ENCODE data around the gene BEND3. TPM values are rescaled to one million over a fixed set of nuclear protein-coding genes. Genes with fewer than 3 reads are reported as not detected.

Gene BEND3
- total and polyA plus RNA-seq, 2 experiments from 2014 or later = 9.2 to 33.7 TPM

DNA sequence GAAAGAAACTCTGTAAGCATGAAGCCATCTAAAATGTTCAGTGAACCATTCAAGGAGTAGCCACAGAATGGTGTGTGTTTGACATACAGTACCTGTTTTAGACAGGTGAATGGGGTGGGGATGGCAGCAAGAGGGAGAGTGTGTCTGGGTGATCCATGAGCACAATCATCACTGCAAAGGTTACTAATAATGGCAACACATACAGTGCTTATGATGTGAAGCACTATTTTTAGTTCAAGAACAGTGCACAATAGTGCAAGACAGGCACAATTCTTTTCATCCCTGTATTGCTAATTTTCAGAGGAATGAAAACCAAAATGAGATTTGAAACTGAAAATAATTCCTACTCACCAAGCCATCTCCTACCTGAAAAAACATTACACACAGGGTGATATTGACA, 14.1 kb downstream of the BEND3 start:
- ATAC-seq (no peak), DNase-seq (ENCODE audit: low spot score) (no peak)
- H3K4me3 ChIP-seq = no peak overlapping the region
- H2AFZ ChIP-seq = no peak overlapping the region
- H3K79me2 ChIP-seq (replicated peaks; ENCODE audit: insufficient read depth) = peaks cover 57% of the 10 kb centered on the region
- H3K27ac ChIP-seq (ENCODE audit: low read depth) = 0 out of 2 replicates have a peak overlapping the region, but pooled peaks have one; percentile 89
- H3K36me3 Mint-ChIP-seq (ENCODE audit: low read depth) = peaks cover 41% of the 10 kb centered on the region; the same call in 2 of the 3 replicates
- H3K27me3 Mint-ChIP-seq (ENCODE audit: insufficient read depth, low read depth, poor library complexity) = peaks cover 7% of the 10 kb centered on the region
- peaks cover 38% of the 10 kb centered on the region for H3K4me1 ChIP-seq (ENCODE audit: insufficient read depth)
- no peak overlapping the region for H3K4me2 ChIP-seq
- TF ChIP-seq, protein P1, sequence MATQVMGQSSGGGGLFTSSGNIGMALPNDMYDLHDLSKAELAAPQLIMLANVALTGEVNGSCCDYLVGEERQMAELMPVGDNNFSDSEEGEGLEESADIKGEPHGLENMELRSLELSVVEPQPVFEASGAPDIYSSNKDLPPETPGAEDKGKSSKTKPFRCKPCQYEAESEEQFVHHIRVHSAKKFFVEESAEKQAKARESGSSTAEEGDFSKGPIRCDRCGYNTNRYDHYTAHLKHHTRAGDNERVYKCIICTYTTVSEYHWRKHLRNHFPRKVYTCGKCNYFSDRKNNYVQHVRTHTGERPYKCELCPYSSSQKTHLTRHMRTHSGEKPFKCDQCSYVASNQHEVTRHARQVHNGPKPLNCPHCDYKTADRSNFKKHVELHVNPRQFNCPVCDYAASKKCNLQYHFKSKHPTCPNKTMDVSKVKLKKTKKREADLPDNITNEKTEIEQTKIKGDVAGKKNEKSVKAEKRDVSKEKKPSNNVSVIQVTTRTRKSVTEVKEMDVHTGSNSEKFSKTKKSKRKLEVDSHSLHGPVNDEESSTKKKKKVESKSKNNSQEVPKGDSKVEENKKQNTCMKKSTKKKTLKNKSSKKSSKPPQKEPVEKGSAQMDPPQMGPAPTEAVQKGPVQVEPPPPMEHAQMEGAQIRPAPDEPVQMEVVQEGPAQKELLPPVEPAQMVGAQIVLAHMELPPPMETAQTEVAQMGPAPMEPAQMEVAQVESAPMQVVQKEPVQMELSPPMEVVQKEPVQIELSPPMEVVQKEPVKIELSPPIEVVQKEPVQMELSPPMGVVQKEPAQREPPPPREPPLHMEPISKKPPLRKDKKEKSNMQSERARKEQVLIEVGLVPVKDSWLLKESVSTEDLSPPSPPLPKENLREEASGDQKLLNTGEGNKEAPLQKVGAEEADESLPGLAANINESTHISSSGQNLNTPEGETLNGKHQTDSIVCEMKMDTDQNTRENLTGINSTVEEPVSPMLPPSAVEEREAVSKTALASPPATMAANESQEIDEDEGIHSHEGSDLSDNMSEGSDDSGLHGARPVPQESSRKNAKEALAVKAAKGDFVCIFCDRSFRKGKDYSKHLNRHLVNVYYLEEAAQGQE (IDR thresholded peaks at IDR 0.05; ENCODE audit: unreplicated experiment) = no peak
- TF ChIP-seq EZH2phosphoT487 (IDR thresholded peaks at IDR 0.05; ENCODE audit: unreplicated experiment) (no peak), ZNF331 (CRISPR knock-in tag; IDR thresholded peaks at IDR 0.05; ENCODE audit: low read depth) (no peak), NANOG (IDR thresholded peaks at IDR 0.05; ENCODE audit: borderline replicate concordance) (no peak), EZH2 (IDR thresholded peaks at IDR 0.05; ENCODE audit: low read depth, unreplicated experiment) (no peak), STAT1 (IDR thresholded peaks at IDR 0.05; ENCODE audit: unreplicated experiment) (no peak), CREB1 (CRISPR knock-in tag; IDR thresholded peaks at IDR 0.05; ENCODE audit: low read depth) (no peak), POLR2AphosphoS5 (IDR thresholded peaks at IDR 0.05; ENCODE audit: low read depth) (no peak), JUNB (IDR thresholded peaks at IDR 0.05; ENCODE audit: unreplicated experiment) (no peak), ZNF114 (CRISPR knock-in tag; IDR thresholded peaks at IDR 0.05) (no peak)
- TF ChIP-seq, protein P2, sequence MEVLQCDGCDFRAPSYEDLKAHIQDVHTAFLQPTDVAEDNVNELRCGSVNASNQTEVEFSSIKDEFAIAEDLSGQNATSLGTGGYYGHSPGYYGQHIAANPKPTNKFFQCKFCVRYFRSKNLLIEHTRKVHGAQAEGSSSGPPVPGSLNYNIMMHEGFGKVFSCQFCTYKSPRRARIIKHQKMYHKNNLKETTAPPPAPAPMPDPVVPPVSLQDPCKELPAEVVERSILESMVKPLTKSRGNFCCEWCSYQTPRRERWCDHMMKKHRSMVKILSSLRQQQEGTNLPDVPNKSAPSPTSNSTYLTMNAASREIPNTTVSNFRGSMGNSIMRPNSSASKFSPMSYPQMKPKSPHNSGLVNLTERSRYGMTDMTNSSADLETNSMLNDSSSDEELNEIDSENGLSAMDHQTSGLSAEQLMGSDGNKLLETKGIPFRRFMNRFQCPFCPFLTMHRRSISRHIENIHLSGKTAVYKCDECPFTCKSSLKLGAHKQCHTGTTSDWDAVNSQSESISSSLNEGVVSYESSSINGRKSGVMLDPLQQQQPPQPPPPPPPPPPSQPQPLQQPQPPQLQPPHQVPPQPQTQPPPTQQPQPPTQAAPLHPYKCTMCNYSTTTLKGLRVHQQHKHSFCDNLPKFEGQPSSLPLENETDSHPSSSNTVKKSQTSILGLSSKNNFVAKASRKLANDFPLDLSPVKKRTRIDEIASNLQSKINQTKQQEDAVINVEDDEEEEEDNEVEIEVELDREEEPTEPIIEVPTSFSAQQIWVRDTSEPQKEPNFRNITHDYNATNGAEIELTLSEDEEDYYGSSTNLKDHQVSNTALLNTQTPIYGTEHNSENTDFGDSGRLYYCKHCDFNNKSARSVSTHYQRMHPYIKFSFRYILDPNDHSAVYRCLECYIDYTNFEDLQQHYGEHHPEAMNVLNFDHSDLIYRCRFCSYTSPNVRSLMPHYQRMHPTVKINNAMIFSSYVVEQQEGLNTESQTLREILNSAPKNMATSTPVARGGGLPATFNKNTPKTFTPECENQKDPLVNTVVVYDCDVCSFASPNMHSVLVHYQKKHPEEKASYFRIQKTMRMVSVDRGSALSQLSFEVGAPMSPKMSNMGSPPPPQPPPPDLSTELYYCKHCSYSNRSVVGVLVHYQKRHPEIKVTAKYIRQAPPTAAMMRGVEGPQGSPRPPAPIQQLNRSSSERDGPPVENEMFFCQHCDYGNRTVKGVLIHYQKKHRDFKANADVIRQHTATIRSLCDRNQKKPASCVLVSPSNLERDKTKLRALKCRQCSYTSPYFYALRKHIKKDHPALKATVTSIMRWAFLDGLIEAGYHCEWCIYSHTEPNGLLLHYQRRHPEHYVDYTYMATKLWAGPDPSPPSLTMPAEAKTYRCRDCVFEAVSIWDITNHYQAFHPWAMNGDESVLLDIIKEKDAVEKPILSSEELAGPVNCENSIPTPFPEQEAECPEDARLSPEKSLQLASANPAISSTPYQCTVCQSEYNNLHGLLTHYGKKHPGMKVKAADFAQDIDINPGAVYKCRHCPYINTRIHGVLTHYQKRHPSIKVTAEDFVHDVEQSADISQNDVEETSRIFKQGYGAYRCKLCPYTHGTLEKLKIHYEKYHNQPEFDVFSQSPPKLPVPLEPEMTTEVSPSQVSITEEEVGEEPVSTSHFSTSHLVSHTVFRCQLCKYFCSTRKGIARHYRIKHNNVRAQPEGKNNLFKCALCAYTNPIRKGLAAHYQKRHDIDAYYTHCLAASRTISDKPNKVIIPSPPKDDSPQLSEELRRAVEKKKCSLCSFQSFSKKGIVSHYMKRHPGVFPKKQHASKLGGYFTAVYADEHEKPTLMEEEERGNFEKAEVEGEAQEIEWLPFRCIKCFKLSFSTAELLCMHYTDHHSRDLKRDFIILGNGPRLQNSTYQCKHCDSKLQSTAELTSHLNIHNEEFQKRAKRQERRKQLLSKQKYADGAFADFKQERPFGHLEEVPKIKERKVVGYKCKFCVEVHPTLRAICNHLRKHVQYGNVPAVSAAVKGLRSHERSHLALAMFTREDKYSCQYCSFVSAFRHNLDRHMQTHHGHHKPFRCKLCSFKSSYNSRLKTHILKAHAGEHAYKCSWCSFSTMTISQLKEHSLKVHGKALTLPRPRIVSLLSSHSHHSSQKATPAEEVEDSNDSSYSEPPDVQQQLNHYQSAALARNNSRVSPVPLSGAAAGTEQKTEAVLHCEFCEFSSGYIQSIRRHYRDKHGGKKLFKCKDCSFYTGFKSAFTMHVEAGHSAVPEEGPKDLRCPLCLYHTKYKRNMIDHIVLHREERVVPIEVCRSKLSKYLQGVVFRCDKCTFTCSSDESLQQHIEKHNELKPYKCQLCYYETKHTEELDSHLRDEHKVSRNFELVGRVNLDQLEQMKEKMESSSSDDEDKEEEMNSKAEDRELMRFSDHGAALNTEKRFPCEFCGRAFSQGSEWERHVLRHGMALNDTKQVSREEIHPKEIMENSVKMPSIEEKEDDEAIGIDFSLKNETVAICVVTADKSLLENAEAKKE (CRISPR knock-in tag; IDR thresholded peaks at IDR 0.05) = no peak
- TF ChIP-seq, protein P3, sequence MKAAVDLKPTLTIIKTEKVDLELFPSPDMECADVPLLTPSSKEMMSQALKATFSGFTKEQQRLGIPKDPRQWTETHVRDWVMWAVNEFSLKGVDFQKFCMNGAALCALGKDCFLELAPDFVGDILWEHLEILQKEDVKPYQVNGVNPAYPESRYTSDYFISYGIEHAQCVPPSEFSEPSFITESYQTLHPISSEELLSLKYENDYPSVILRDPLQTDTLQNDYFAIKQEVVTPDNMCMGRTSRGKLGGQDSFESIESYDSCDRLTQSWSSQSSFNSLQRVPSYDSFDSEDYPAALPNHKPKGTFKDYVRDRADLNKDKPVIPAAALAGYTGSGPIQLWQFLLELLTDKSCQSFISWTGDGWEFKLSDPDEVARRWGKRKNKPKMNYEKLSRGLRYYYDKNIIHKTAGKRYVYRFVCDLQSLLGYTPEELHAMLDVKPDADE (IDR thresholded peaks at IDR 0.05) = no peak
- TF ChIP-seq, protein P4, sequence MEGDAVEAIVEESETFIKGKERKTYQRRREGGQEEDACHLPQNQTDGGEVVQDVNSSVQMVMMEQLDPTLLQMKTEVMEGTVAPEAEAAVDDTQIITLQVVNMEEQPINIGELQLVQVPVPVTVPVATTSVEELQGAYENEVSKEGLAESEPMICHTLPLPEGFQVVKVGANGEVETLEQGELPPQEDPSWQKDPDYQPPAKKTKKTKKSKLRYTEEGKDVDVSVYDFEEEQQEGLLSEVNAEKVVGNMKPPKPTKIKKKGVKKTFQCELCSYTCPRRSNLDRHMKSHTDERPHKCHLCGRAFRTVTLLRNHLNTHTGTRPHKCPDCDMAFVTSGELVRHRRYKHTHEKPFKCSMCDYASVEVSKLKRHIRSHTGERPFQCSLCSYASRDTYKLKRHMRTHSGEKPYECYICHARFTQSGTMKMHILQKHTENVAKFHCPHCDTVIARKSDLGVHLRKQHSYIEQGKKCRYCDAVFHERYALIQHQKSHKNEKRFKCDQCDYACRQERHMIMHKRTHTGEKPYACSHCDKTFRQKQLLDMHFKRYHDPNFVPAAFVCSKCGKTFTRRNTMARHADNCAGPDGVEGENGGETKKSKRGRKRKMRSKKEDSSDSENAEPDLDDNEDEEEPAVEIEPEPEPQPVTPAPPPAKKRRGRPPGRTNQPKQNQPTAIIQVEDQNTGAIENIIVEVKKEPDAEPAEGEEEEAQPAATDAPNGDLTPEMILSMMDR (conservative IDR thresholded peaks at IDR 0.05; ENCODE audit: low read depth in 2 of 2) = no peak
- H3K9me3 Mint-ChIP-seq = no peaks in the 10 kb centered on the region
- H3K36me3 ChIP-seq (ENCODE audit: insufficient read depth) = peaks cover 16% of the 10 kb centered on the region; the same call in 1 of the 2 replicates
- H3K9me2 ChIP-seq (ENCODE audit: insufficient read depth) = 0 out of 2 replicates have a peak, but pooled peaks cover 4% of the 10 kb centered on the region
- peaks cover 40% of the 10 kb centered on the region for H3K4me1 Mint-ChIP-seq
- peak overlapping the region; percentile 1; the same call in 1 of the 2 replicates for H3K27ac Mint-ChIP-seq
- no peaks in the 10 kb centered on the region for H3K27me3 ChIP-seq (ENCODE audit: insufficient read depth)
- H3F3A ChIP-seq (replicated peaks; ENCODE audit: low read depth) = 0 out of 2 replicates have a peak, but pooled peaks cover 3% of the 10 kb centered on the region
- H4K20me1 ChIP-seq (replicated peaks; ENCODE audit: insufficient read depth) = no peaks in the 10 kb centered on the region
- no peak overlapping the region for H3K4me3 Mint-ChIP-seq

All from GM23338 (cell line).